PC-9 (cell line): ENCODE results near the gene NAT14. TPM values are rescaled to one million over a fixed set of nuclear protein-coding genes. Genes with fewer than 3 reads are reported as not detected.

Source experiments
- BruUV-seq: library from RNA; stranded (reverse); fragments of 400-500 nt; replicated peaks from 2 replicates; lab custom pipeline; 2021; lab: Mats Ljungman, UMichigan
- CTCF ChIA-PET: fragments of 300-600 bp; sonication (Branson Sonifier 250); formaldehyde crosslinking; loops from one replicate; lab custom pipeline; 2022; ENCODE audit warnings: antibody characterized with exemption; lab: Charles Lee
- POLR2A ChIA-PET: fragments of 300-600 bp; sonication (Branson Sonifier 250); formaldehyde crosslinking; loops from one replicate; lab custom pipeline; 2022; ENCODE audit warnings: antibody characterized with exemption; ENCODE audit not compliant: unreplicated experiment; lab: Charles Lee
- DNase-seq, 2 experiments: peaks; one replicate each; pipeline versions ENCODE4 v3.0.0 to v3.0.0-alpha.2; 2015 to 2022; ENCODE audit warnings: mixed read lengths in 1 of 2
- H2AFZ ChIP-seq: fragments of 200-600 bp; sonication (generic); 2 replicates; pipeline ENCODE4 v1.8.1; 2017; ENCODE audit warnings: antibody characterized with exemption
- H3F3A ChIP-seq: fragments of 200-600 bp; sonication (generic); 2 replicates; pipeline ENCODE4 v1.8.1; 2017; ENCODE audit warnings: antibody characterized with exemption, mild to moderate bottlenecking, low read depth; ENCODE audit not compliant: insufficient read depth
- H3K27ac ChIP-seq: fragments of 200-600 bp; sonication (generic); 2 replicates; pipeline ENCODE4 v1.6.1; 2016; ENCODE audit warnings: mixed run types
- H3K27me3 ChIP-seq: fragments of 200-600 bp; sonication (generic); 2 replicates; pipeline ENCODE4 v1.6.1; 2016; ENCODE audit warnings: low read depth, mixed run types; ENCODE audit not compliant: insufficient read depth
- H3K36me3 ChIP-seq: fragments of 200-600 bp; sonication (generic); 2 replicates; pipeline ENCODE4 v1.6.1; 2016; ENCODE audit warnings: low read depth, mixed run types
- H3K4me1 ChIP-seq: fragments of 200-600 bp; sonication (generic); replicated peaks from 2 replicates; pipeline ENCODE4 v1.6.1; 2016; ENCODE audit warnings: mixed run types; ENCODE audit not compliant: insufficient read depth
- H3K4me2 ChIP-seq: fragments of 200-600 bp; sonication (generic); 2 replicates; pipeline ENCODE4 v1.6.1; 2017; ENCODE audit warnings: mixed run types
- H3K4me3 ChIP-seq: fragments of 200-600 bp; sonication (generic); 2 replicates; pipeline ENCODE4 v1.6.1; 2016; ENCODE audit warnings: mixed run types
- H3K79me2 ChIP-seq: fragments of 200-600 bp; sonication (generic); 2 replicates; pipeline ENCODE4 v1.6.1; 2017; ENCODE audit warnings: low read depth, mixed run types
- H3K9me2 ChIP-seq: fragments of 200-600 bp; sonication (generic); 2 replicates; pipeline ENCODE4 v1.8.1; 2017; ENCODE audit warnings: mild to moderate bottlenecking; ENCODE audit not compliant: insufficient read depth
- H3K9me3 ChIP-seq: fragments of 200-600 bp; sonication (generic); 2 replicates; pipeline ENCODE4 v1.8.1; 2016; ENCODE audit warnings: low read depth; ENCODE audit not compliant: insufficient read depth
- H4K20me1 ChIP-seq: fragments of 200-600 bp; sonication (generic); 2 replicates; pipeline ENCODE4 v1.8.1; 2017; ENCODE audit not compliant: insufficient read depth
- EZH2 ChIP-seq: fragments of 200-600 bp; sonication (generic); IDR thresholded peaks from 2 replicates; pipeline ENCODE4 v1.8.0; 2017; ENCODE audit warnings: antibody characterized with exemption, low read depth
- intact Hi-C: fragments of 100-400 bp; cut with micrococcal nuclease; formaldehyde crosslinking; loops from one replicate; pipeline ENCODE4 v1.10.0; 2022; ENCODE audit not compliant: unreplicated experiment
- total RNA-seq: library from RNA; stranded (reverse); gene quantifications from 2 replicates; pipeline ENCODE4 v1.2.3, GENCODE V29; 2021
- TF ChIP-seq, protein P1 (sequence below): fragments of 200-600 bp; sonication (generic); conservative IDR thresholded peaks from 2 replicates; pipeline ENCODE4 v1.6.1; 2017; ENCODE audit warnings: mixed run types, antibody characterized with exemption, mild to moderate bottlenecking, moderate library complexity

The NAT14 gene
- total RNA-seq, 1 experiment from 2014 or later = 61.6 TPM

DNA sequence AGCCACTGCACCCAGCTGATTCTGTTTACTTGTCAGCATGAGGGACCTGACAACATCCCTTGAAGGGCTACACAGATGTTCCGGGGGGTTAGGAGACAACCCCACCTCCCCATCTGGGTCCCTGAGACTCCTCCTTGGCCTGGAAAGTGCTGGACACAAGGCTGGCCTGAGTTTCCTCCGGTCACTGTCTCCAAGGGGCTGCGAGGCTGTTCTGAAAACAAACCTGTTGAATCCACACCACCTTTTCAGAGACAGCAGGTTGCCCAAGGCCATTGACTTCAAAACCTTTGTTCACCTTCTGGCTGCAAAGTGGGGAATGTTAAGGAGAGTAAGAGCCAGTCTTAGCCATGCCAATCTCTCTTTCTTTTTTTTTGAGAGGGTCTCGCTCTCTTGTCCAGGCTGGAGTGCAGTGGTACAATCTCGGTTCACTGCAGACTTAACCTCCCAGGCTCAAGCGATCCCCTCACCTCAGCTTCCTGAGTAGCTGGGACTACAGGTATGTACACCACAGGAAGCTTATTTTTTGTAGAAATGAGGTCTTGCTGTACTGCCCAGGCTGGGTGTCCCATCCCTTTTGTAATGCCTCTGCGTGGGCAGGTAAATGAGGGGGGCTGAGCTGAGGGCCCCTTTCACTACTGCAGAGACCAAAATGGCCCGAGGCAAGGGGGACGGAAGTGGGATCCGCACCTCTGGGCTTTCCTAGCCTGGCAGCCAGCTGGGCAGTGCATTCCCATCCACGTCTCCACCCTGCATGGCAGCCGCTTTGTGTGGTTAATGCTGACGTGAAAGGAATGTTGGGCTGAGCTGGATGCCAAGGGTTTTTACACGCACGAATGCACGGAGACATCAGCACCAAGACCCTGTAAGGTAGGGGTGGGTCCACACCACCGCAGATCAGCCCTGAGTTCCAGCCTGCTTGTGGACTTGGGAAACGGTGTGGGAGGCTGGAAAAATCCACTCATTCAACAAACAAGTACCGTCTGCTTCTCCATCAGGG lies 10.4 kb upstream of the NAT14 start:
- no peaks in the 10 kb centered on the region for H3K9me3 ChIP-seq
- H3K4me3 ChIP-seq = no peak overlapping the region
- peaks cover 23% of the 10 kb centered on the region for H4K20me1 ChIP-seq
- H3K79me2 ChIP-seq = peaks cover 38% of the 10 kb centered on the region
- intact Hi-C loops = loop anchor here (5.0 to 10.0 kb wide), 5 partner anchors 73 to 1287 kb away; partner anchors contain the start of genes LENG9, MBOAT7, RDH13 and SBK3
- no peak overlapping the region for H3K27ac ChIP-seq
- peaks cover 53% of the 10 kb centered on the region for H3F3A ChIP-seq
- BruUV-seq = no TSS peak
- no peaks in the 10 kb centered on the region for H3K36me3 ChIP-seq
- peaks cover 43% of the 10 kb centered on the region for H3K4me1 ChIP-seq
- ChIA-PET CTCF (interaction anchor here (0.6 to 0.8 kb wide), 2 partner anchors 16 to 301 kb away, joined by 4 to 6 read pairs; no protein-coding TSS in a partner anchor), POLR2A (interaction anchor here (0.6 to 1.2 kb wide), 9 partner anchors 13 to 328 kb away, joined by 3 to 11 read pairs (median 6); partner anchors contain the start of genes ISOC2 and UBE2S)
- no peaks in the 10 kb centered on the region for H3K9me2 ChIP-seq
- no peak overlapping the region for H2AFZ ChIP-seq
- H3K27me3 ChIP-seq = no peaks in the 10 kb centered on the region
- TF ChIP-seq, protein P1, sequence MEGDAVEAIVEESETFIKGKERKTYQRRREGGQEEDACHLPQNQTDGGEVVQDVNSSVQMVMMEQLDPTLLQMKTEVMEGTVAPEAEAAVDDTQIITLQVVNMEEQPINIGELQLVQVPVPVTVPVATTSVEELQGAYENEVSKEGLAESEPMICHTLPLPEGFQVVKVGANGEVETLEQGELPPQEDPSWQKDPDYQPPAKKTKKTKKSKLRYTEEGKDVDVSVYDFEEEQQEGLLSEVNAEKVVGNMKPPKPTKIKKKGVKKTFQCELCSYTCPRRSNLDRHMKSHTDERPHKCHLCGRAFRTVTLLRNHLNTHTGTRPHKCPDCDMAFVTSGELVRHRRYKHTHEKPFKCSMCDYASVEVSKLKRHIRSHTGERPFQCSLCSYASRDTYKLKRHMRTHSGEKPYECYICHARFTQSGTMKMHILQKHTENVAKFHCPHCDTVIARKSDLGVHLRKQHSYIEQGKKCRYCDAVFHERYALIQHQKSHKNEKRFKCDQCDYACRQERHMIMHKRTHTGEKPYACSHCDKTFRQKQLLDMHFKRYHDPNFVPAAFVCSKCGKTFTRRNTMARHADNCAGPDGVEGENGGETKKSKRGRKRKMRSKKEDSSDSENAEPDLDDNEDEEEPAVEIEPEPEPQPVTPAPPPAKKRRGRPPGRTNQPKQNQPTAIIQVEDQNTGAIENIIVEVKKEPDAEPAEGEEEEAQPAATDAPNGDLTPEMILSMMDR = no peak
- TF ChIP-seq EZH2 = no peak
- peak in 1 of 2 experiments; percentile 94 for DNase-seq
- H3K4me2 ChIP-seq = peak overlapping the region; percentile 80; the same call in 1 of the 2 replicates

DNA sequence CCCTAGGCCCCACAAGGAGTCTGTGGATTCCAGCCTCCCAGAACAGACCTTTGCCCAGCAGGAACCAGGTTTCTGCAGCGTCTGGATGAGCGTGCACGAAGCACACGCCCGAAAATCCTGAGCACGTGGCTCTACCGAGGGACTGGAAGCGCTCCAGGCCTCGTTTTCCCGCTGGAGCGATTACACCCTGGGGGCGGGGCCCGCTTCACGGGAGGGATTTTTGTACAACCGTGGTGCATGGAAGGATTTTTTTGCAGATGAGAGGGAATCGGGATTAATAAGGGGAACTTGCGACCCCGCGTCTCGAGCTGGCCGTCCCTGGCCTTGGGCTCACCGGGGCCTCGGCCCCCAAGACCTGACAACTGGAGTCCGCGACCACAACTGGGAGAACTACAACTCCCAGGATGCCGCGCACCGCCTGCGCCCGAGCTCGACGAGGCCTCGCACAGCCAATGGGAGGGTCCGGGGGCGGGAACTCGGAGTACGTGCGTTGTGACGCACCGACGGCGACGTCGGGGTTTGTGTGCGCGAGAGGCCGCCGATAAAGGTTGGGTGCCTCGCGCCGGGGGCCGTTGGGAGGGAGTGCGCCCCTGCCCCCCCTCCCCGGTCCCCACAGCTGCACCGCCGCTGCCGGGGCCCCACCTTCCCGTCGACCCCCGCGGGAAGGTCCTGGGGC lies 8.8 kb upstream of the NAT14 start, which contains the start of gene ZNF628:
Gene ZNF628 (plus strand): TSS at position 518 of the 676 bp plus-strand sequence. CDS start 3,294 bp downstream, outside the sequence.
- Histone ChIP-seq H4K20me1 (peaks cover 27% of the 10 kb centered on the region), H3K79me2 (peaks cover 36% of the 10 kb centered on the region), H3K4me1 (peaks cover 38% of the 10 kb centered on the region), H3F3A (peaks cover 57% of the 10 kb centered on the region), H3K9me2 (no peaks in the 10 kb centered on the region), H3K4me3 (peak within 1 kb of the TSS; percentile 68), H3K9me3 (no peaks in the 10 kb centered on the region), H3K27me3 (no peaks in the 10 kb centered on the region), H2AFZ (peak within 1 kb of the TSS; percentile 85), H3K27ac (peak within 1 kb of the TSS; percentile 72), H3K36me3 (no peaks in the 10 kb centered on the region), H3K4me2 (peak within 1 kb of the TSS; percentile 80)
- no TSS peak for BruUV-seq
- intact Hi-C loops = loop anchor here (2.0 to 10.0 kb wide), 6 partner anchors 71 to 1289 kb away; partner anchors contain the start of genes LENG9, MBOAT7, RDH13 and SBK3
- peak; percentile 95 to 99 for DNase-seq
- TF ChIP-seq, protein P1 = no peak
- no peak for TF ChIP-seq EZH2
- CTCF ChIA-PET = interaction anchor here (0.6 to 1.0 kb wide), 5 partner anchors 9 to 148 kb away, joined by 3 to 8 read pairs (median 4); partner anchors contain the start of gene ZNF784
- POLR2A ChIA-PET = interaction anchor here (0.6 to 1.5 kb wide), 16 partner anchors 9 to 309 kb away, joined by 3 to 15 read pairs (median 5); partner anchors contain the start of genes FIZ1, ISOC2, NAT14 and ZNF784

DNA sequence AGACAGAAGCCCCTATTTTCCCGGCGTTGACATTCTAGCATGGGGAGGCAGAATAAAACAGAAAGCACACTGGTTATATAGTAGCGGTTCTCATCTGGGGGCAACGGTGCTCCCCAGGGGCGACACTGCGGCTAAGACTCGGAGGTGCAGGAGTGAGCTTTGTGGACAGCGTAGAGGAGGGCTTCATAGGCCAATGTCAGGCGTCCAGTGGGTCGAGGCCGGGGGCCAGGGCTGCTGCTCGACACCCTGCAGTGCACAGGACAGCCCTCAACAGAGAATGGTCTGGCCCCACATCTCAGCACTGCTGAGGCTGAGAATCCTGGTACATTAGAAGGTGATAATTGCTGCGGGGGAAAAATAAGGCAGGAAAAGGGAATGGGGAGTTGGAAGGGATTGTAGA lies 7.1 kb upstream of the NAT14 start:
- Histone ChIP-seq H3K9me2 (no peaks in the 10 kb centered on the region), H3K27me3 (no peaks in the 10 kb centered on the region), H3K4me1 (peaks cover 27% of the 10 kb centered on the region), H4K20me1 (peaks cover 27% of the 10 kb centered on the region), H3K79me2 (peaks cover 29% of the 10 kb centered on the region), H3F3A (peaks cover 48% of the 10 kb centered on the region), H2AFZ (no peak overlapping the region), H3K36me3 (no peaks in the 10 kb centered on the region), H3K4me3 (peak overlapping the region; percentile 68), H3K4me2 (peak overlapping the region; percentile 65), H3K27ac (no peak overlapping the region), H3K9me3 (no peaks in the 10 kb centered on the region)
- ChIA-PET CTCF (no interaction called here), POLR2A (no interaction called here)
- TF ChIP-seq, protein P1 = no peak
- TF ChIP-seq EZH2 = no peak
- intact Hi-C loops = loop anchor here (2.0 to 10.0 kb wide), 6 partner anchors 69 to 1291 kb away; partner anchors contain the start of genes LENG9, MBOAT7, RDH13 and SBK3
- no peak for DNase-seq
- no TSS peak for BruUV-seq
